ENCODE measurements around the gene DHDDS. TPM values are rescaled to one million over a fixed set of nuclear protein-coding genes. Genes with fewer than 3 reads are reported as not detected.

Gene DHDDS
- total RNA-seq, 1 donor: 27.2 TPM

DNA sequence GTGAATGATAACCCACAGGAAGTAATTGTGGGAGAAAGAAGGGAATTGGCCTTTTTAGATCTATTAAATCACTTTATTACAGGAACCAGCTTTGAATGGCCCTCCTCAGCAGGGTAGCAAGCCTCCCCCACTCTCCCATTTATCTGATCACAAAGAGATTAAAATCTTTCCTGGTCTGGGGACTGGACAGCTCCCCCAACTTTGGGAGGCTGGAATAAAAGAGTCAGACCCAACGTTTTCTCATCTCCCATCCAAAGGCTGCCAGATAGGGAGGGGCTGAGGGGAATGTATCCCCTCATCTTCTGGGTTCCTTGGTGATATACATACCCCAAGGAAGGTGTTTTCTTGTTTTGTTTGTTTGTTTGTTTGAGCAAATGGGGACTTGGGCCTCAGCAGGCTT lies 19.1 kb upstream of the DHDDS start:
- no peak for DNase-seq (ENCODE audit: low read depth in 2 of 3, low spot score in 2 of 3)

DNA sequence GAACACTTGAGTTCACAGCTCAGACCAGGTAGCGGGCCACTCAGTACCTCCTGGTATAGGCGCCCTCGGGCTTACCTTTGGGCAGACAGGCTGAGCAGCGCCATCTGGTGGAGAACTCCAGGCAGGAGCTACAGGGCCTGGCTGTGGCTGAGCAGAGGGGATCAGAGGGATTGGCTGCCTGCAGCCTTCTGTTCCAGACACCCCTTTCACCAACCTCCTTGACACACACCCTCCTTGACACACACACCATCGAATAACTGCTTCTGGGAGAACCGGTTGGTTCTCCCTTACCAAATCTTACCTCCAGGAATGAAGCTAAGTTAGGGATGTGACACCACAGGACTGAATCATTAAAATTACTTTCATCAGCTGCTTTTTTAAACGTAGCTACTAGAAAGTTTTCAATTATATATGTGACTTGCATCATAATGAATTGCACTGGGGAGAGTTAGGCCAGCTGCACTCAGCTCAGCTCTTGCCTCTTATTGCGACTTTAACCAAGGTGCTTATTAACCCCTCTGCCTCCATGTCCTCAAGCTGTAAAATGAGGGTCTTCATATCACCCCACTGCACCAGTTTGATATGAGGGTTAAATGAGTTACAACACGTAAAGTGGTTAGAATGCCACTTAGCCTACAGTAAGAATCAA lies 14.9 kb upstream of the DHDDS start:
- peak; percentile 61 to 84 (median 70) for DNase-seq (ENCODE audit: low read depth in 2 of 3, low spot score in 2 of 3)

DNA sequence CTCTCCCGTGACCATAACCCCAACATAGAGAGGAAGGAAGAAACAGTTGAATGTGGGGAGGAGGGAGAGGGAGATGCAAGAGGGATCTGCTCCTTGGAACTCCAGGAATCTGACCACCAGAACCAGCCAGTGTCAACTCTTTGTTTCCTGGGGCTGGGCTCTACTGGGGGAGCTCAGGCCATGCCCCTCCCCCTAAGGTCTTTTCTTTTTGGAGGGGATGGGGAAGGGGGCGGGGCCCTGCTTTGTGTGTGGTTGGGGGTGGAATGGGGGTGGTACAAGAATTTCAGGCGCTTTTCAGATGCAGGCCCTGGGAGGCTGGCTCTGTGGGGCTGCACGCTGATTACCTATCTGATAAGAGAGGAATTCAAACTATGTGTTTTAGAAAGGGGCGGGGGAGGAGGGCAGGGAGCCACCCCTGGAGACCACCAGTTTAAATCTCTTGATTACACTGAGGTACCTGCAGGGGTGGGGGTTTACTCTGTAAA lies 13.2 kb upstream of the DHDDS start:
- no peak for DNase-seq (ENCODE audit: low read depth in 2 of 3, low spot score in 2 of 3)

DNA sequence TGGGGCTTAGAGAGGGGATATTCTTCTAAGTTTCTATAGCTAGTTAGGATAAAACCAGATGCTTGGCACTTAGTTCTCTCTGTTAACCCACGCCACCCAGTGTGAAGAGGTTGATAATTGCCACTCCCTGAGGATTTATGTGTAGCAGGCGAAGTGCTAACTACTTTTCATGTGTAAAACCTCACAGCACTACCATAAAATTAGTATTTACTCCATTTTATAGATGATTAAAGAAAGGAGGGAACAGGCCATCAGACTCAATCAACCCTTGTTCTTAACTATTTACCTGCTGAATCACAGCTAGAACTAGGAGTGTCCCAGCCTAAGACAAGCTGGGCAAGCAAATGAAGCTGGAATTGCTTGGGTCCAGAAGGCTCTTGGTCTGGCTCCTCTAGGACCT lies 12.6 kb upstream of the DHDDS start:
- DNase-seq (ENCODE audit: low read depth in 2 of 3, low spot score in 2 of 3): no peak

DNA sequence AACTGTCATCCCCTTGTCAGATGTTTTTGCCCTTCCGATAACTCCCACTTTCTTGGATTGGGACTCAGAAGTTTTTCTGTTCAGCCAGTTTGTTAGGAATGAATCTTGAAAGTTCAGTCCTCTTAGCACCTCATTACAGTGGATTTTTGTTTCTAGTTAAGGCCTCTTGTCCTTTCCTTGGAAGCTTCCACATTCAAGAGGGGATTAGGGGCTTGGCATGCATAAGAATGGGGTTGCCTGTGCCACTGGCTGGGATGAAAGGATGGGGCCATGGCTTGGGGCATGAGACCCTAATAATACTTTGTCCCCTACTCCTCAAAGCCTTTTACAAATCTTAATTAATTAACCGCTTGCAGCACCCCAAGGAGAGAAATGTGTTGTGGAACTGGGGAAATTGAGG lies 2.4 kb upstream of the DHDDS start:
- no peak for DNase-seq (ENCODE audit: low read depth in 2 of 3, low spot score in 2 of 3)

DNA sequence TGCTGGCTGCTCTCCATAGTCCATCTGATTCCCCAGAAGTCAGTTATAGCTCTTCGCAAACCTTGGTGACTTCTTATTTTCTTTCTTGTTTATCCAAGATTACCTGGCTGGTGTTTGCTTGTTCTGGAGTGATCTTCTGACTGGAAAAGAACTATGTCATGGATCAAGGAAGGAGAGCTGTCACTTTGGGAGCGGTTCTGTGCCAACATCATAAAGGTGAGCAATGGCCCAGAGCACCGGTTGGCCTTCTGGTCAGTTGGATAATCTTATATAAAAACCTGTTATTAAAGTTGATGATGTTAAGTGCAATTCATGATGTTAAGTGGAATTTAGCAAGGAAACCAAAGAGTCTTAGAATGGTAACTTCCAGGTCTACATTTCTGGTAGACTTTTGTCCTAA lies 672 bp downstream of the DHDDS start:
- no peak for DNase-seq (ENCODE audit: low read depth in 2 of 3, low spot score in 2 of 3)

DNA sequence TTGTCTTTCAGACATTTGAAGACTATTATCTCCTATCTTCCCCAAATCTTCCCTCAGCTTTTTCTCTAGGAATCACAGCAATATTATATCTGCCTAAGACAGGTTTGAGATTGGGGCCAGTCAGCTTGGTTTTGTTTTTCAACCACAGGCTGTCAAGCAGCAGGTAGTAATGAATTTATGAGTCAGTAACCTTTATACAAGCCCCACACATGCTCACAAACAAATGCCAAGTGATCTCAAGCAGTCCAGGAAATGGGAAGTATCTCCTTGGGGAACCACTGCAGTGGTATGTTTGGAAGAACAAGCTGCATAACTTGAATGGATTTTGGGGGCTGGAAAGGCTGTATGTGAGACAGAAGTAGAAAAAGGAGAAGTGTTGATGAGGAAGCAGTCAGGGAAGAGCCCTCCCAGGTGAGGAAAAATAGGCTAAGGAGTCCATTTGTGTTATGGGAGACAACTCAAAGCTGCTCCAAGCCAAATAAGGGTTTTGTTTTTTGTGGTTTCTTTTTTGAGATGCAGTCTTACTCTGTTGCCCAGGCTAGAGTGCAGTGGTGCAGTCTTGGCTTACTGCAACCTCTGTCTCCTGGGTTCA lies 2.1 kb downstream of the DHDDS start:
- DNase-seq (ENCODE audit: low read depth in 2 of 3, low spot score in 2 of 3): no peak

DNA sequence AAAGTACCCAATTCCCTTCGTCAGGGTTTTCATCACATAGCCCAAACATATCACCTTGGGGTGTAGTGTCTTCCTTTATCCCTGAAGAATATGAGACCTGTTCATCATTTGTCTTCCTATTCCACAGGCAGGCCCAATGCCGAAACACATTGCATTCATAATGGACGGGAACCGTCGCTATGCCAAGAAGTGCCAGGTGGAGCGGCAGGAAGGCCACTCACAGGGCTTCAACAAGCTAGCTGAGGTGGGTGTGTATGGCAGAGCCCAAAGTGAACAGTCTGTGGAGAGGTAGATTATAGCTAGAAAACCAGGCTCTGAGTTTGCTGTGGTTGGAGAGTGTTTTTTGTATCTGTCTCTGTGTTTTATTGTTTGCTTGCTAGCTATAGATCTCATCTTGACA lies 5.9 kb downstream of the DHDDS start:
- no peak for DNase-seq (ENCODE audit: low read depth in 2 of 3, low spot score in 2 of 3)

DNA sequence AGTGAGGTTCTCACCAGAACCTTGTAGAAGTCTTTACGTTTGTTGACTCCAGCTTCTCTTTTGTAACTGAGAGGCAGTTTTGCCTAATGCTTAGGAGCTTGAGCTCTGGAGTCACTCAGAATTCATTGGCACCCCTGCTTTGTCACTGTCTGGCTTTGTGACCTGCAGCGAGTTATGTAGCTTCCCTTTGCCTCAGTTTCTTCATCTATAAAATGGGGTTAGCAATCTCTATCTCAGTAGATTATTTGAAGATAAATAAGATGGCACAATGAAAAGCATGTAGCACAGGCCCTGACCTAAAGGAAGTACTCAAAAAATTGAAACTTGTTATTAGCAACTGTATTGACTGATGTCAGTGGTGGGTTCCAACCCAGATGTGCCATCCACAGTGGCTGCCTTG lies 8.1 kb downstream of the DHDDS start:
- no peak for DNase-seq (ENCODE audit: low read depth in 2 of 3, low spot score in 2 of 3)

DNA sequence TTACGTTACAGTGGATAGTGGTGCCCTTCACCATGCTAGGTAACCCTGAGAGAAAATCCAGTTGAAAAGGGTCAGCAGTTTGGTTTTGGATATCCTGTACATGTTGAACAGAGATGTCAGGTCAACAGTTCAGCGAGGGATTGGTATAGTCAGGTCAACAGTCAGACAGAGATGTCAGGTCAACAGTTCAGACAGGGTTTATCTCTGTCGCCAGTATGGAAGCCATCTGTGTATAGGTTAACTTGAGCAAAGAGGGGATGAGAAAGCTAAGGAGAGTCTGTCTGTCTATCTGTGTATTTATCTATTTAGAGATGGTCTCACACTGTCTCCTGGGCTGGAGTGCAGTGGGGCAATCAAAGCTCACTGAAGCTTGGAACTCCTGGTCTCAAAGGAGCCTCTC lies 17.7 kb downstream of the DHDDS start:
- DNase-seq (ENCODE audit: low read depth in 2 of 3, low spot score in 2 of 3): no peak

DNA sequence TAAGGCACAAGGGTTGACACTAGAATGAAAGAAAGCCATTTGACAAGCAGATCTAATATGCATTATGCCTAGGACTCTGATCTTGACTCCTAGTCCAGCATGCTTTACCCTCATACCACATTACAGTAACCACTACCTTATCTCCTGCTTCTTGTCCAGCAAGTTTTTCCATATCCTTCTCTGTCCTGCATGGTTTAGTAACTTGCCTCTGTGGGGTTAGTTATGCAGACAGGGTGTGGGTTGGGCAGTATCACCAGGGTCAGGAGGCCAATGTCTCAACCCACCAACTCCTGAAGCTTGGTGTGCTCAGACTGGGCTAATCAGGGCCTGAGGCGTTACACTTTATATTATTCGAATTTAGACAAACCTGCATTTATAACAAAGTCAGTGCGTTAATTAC lies 18.8 kb downstream of the DHDDS start:
- DNase-seq (ENCODE audit: low read depth in 2 of 3, low spot score in 2 of 3): no peak

DNA sequence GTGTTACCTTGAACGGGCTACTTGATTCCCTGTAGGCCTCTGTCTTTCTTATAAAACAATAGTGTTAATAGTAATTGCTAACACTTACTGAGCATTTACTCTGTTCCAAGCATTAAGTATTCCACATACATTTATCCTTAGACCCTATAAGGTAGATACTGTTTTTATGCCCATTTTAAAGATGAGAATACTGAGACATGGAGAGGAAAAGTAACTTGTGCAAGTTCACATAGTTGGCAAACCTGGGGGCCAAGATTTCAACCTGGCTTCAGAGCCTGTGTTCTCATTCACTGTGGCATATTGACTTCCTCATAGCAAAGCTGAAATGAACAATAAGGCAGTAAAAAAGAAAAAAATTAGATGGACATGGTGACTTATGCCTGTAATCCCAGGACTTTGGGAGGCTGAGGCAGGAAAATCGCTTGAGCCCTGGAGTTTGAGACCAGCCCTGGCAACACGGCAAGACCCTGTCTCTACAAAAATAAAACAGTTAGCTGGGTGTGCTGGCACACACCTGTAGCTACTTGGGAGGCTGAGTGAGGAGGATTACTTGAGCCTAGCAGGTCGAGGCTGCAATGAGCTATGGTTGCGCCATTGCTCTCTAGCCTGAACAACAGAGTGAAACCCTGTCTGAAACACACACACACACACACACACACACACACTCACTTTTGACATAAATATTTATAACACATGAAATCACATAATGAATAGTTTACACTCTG lies 20.5 kb downstream of the DHDDS start:
- no peak for DNase-seq (ENCODE audit: low read depth in 2 of 3, low spot score in 2 of 3)

DNA sequence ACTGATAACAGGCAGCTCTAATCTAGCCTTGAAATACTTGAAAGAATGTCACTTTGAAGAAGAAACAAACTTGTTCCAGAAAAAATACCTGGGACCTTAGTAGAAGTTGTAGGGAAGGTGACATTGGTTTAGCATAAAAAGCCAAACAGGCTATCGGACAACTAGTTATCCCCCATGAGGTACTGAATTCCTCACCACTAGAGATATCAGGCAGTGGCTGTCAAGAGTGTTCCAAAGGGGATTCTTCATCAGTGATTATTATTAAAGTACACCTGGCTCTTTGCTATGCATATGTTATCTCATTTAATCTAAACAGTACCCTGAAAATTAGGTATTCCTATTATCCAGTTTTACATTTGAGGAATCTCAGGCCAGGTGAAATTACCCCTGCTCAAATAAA lies 27.0 kb downstream of the DHDDS start:
- no peak for DNase-seq (ENCODE audit: low read depth in 2 of 3, low spot score in 2 of 3)

DNA sequence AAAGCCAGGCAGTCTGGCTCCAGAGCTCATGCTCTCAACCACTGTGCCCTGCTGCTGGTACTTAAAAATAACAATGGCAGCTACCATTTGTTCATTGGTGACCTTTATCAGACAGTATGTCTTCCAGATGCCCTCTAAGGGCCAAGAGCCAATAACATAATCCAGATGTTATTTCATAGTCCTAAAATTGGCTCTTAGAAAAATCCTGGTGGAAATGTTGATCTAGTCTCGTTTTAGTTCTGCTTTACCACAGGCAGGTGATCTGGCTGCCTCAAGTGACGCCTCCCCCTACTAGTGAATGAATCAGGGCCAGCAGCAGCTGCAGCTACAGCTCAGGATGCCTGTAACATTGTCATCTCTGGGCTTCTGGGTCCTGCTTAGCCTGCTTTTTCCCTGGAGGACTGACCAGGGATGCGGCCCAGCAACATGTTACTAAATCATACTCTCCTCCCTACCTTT lies 27.5 kb downstream of the DHDDS start:
- no peak for DNase-seq (ENCODE audit: low read depth in 2 of 3, low spot score in 2 of 3)

DNA sequence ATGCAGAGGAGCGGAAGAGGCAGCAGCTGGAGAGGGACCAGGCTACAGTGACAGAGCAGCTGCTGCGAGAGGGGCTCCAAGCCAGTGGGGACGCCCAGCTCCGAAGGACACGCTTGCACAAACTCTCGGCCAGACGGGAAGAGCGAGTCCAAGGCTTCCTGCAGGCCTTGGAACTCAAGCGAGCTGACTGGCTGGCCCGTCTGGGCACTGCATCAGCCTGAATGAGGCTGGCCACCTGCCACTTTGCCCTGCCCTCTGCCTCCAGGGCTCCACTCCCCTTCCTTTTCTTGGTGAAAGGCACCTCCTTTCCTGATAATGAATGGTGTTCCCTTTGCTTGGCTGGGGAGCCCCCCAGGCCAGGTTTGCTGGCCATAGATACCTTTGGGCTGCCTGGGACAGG lies 36.8 kb downstream of the DHDDS start:
- no peak for DNase-seq (ENCODE audit: low read depth in 2 of 3, low spot score in 2 of 3)

DNA sequence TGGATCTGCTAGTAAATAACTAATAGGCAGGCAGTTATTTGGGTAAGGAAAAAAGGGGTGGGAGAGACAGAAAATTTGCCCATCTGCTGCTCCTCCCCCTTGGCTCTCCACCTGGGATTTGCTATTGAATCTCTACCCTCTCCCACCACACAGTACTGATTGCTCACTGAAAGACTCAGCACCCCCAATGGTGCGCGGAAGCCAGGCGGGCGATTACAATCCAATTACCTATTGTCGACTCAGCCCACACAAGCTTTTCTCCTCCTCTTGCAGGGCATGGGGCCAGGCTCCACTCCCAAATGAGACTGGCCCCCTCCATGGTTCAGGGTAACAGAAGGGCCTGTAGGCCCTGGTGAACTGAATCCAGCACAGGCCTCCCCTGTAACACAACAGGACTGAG lies 37.4 kb downstream of the DHDDS start:
- DNase-seq (ENCODE audit: low read depth in 2 of 3, low spot score in 2 of 3): no peak

DNA sequence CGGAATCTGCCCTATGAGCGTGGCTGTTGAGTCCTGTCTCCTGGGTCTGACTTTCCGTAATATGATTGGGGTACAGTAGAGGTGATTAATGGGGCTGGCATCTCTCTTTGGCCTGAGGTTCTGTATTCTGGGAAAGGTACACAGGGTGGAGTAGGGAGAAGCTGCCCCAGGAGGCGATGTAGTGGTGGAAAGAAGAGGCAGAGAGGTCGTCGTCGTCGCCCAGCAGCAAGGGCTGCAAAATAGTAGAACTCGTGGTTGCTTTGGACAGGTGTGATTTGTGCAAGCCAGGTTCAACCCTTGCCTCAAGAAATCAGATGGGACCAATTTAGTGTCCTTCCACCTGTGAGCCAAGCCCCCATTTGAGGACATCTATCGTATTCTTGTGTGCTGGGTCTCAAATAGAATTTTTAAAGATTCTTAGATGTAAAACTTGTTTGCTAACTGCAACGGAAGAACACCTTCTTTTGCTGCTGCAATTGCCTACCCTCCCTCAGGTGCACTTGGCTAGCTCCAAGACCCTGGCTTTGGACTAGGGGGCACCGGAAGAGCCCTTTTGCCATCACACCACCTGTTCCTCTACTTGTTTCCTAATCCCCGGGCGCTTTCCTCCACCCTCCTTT lies 38.9 kb downstream of the DHDDS start:
- DNase-seq (ENCODE audit: low read depth in 2 of 3, low spot score in 2 of 3): peak in 1 of 3 donors; percentile 4

DNA sequence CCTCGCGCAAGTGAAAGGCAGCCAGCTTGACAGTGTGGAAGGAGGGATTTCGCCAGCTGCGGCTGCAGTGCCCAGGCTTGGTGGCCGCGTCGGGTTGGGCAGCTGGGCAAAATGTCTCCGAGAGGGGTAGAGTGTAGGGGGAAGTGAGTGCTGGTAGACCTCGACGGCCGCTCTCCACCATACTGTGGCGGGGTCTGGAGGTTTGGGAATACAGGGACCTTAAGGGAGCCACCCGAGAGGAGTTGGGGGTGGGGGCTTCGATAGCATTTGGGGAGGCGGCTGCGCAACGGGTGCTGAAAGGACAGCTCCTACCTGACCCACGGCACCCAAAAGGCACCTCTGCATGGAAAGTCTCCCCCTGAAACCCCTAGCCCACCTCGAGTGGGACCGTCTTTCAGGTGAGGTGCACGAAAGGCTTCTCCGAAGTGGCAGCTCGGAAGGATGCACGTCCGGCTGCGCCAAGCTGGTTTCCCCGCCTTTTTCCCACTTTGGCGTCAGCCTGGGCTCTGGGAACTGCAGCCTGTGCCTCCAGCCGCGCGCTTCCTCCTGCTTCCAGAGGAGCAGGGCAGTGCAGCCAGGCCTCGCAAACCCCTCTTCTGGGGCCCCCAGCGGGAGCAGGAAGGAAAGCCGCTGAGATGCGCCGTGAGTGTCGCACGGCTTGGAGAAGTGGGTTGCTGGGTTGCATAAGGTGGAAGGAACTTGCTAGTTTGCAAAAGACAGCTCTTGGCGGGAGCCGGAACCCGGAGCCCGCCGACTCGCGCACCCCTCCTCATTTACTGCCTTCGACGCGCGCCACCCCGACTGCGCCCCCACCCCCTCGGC lies 39.6 kb downstream of the DHDDS start:
- peak; percentile 24 to 42 (median 28) for DNase-seq (ENCODE audit: low read depth in 2 of 3, low spot score in 2 of 3)

DNA sequence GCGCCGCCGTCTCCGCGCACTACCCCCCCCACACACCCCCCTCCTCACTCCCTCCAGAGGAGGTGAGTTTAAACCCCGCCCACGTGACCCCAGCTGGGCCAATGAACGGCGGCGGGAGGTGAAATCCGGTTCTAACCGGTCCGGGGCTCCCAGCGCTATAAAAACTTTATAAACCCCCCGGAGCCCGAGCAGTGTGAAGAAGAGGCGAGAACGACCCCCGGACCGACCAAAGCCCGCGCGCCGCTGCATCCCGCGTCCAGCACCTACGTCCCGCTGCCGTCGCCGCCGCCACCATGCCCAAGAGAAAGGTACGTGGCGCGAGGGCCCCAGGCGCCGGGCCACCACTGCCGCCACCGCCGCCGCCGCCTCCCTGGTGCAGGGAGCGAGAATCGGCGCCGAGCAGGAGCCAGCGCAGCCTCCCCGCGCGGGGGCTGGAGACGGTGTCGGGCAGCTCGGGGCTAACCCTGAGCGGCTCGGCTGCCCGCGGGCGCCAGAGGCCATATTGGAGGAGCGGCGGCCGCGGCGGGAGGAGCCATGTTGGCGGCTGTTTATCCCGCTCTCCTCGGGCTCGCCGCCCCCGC lies 40.3 kb downstream of the DHDDS start, which contains the start of gene HMGN2:
HMGN2 (plus strand) TSS at position 121 of the 581 bp plus-strand sequence; CDS start at position 294, 173 bp downstream.
- peak; percentile 66 to 92 (median 86) for DNase-seq (ENCODE audit: low read depth in 2 of 3, low spot score in 2 of 3)
